IPS-11a (cell line): ENCODE data around the gene SND1.

Experiments used
- H3K4me3 ChIP-seq: one replicate; pipeline ENCODE4 v1.5.1; 2013; ENCODE audit warnings: low read depth, low read length, control low read depth

SND1 gene

DNA sequence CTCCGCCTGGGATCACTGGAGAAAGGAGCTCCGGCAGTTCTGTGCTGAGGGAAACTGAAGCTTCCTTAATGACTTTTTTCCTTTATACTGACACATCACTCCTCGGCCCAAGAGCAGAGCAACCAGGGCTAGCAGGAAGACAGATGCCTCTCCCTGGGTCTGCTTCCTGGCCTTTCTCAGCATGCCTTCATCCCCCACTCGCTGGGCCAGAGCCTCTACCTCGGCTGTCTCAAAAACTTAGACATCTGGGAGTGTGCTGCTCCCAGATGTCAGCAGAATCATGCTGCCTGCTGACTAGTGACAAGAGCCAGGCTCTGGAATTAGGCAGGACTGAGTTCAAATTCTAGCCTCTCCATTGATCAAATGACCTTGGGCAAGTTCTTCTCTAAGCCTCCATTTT lies 403.6 kb downstream of the SND1 start:
- no peak overlapping the region for H3K4me3 ChIP-seq

DNA sequence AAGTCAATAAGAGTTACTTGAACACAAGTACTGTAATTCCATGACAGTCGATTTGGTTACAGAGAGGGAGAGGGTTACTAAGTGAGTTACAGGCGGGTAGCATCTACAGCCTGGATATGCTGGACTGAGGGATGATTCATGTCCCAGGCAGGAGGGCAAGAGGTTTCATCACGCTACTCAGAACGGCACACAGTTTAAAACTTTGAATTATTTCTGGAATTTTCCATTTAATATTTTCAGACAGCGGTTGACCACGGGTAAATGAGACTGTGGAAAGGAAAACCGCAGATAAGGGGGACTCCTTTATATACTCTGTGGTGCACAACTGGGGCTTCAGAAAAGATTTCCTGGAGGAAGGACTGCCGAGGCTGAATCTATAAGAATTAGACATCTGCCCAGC lies 404.9 kb downstream of the SND1 start:
- no peak overlapping the region for H3K4me3 ChIP-seq

DNA sequence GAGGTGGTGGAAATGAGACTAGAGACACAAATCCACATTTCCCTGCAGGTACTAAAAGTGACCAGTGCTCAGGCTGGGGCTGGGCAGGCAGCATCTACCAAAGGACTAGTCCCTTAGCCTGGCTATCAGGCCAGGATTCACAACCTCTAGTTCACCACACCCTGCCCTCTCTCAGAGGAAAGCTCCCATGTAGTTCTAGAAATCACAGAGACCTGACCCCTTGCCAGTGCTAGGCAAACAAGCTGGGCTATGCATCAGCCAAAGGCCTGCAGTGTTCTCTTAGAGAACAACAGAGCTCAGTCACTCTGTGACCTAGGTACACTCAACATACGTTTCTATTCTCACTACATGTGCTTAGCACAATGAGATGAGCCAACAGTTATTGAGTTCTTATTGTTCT lies 405.9 kb downstream of the SND1 start:
- no peak overlapping the region for H3K4me3 ChIP-seq

DNA sequence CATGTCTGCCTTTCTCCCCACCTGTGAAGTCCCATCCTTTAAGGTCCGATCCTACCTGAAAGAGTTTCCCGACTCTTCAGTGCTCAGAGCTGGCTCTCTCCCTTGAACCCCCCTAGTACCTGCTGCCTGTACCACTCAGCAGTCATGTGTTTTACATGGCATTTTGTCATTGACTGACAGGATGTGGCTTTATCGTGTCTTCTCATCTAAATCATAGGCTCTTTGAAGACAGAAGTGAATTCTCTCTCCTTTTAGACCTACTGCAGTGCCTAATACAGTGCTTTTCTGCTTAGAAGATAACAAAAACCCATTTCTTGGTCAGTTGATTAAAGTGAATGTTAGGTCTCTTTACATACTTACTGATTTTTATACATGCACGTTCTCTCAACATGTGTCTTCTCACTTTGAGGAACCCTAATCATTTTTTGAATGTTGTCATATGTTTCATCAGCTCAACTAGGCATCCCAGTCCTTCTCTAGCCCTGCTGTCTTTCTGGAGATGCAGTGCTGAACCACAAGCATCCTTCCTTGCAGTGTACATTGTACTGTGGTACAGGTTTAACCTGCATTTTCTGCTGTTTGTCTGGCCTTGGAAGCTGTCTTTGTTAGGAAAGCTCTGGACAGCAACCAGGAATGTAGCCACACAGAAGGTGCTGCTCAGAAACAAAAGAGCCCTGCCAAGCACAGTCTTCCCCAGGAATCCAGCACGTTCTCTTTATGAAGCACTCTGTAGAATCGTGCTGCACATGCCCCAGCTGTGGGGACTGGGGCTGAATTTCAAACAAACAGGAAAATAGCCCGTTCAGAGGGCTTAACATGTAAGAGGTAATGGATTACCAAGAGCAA lies 407.4 kb downstream of the SND1 start:
- no peak overlapping the region for H3K4me3 ChIP-seq

DNA sequence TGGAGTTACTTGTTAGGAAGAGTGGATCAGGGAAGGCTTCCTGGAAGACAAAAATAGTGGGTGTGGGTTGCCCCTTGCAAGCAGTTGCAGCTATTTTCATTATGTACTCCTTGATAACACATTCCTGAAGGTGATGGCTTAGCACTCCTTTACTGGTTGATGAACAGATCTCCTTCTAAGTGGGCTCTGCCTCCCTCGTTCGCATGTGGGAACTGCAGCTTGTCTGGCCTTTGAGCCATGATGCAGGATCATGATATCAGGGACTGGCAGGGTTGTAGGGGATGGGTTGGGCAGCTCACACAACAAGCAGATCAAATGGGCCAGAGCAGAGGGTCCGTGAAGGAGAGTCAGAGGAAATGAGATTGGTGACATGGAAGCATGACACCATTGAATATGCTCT lies 408.0 kb downstream of the SND1 start:
- H3K4me3 ChIP-seq = no peak overlapping the region

DNA sequence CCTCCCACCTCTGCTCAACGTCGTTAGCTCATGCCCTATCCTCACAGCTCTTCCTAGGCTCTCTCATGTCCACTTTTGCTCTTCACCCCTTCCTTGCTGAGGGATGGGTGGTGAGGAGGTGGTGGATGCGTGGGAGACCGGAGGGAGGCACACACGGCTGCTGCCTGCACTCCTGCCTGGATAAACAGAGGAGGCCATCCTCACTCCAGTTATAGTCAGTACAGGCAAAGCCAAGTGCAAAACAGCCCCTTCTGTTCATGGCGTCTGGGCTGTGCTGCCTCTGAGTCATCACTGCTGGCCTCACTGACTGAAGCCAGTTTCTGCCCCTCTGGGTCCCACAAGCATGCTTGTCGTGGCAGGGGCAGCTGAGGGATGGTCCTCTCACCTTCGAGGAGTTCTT lies 411.1 kb downstream of the SND1 start:
- no peak overlapping the region for H3K4me3 ChIP-seq

DNA sequence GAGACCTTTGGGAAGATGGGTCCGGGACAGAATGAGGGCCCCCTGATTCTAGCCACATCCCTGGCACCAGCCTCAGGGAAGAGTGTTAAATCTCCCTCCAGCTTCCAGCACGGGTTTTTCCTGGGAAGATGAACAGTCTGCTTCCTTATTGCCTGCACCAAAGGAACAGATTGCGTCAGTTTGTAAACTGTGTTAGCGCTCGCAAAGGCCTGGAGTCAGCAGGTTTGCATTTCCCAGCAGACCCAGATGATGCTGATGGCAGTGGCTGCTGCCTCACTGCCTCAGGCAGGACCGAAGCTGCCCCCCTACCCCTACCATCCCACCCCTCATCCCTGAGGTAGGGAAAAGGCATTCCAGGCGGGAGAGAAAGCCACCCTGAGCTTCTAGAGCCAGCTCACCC lies 413.9 kb downstream of the SND1 start:
- H3K4me3 ChIP-seq = no peak overlapping the region

DNA sequence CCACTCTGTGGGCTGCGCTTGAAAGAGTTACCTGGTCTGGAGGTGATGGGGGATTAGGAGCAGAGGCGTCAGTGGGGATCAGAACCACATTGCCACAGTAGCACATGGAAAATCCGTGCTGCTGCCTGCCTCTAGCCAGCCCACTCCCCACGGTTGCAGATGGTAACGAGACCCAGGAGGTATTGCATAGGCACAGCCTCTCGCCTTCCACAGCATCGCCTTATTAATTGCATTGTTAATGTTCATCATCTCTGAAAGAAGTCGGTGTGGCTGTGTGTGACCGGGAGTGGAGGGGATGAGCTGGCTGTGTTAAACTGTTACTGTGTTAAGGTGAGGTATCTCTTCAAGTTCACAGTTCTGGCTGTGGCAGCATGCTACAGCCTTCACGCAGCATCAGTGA lies 414.4 kb downstream of the SND1 start:
- no peak overlapping the region for H3K4me3 ChIP-seq

DNA sequence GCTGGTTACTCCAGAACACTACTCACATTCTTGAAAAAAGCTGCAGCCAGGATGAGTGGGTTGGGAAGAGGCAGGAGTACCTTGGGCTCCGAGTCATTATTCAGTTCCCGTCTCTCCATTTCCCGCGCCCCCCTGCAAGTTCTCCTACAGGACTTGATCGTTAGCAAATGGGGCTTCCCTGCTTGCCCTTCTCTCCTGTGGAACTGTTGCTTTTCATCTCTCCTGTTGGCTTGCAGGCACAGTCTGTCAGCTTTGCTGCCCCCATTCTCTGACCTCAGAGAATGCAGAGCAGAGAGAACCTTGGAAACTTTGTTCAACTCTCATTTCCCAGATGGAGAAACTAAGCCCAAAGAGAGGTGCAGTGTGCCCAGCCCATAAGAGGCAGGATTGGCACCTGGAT lies 414.9 kb downstream of the SND1 start:
- no peak overlapping the region for H3K4me3 ChIP-seq

DNA sequence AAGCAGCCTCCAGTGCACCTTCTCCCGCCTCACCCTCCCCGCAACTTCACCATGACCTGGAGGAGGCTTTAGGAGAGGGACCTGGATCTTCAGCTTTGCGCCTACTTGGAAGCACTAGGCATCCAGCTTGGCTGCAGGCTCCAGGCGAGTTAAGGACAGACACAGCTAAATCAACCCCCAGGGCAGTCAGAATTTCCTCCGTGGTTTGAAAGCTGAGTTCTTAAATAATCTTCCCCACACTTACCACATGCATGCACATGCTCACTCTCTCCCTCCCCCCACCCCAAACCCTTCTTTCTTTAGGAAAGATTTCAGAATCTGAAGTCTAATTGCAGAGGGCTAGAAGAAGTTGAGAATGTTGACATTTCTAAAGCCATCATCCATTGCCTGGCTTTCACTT lies 416.0 kb downstream of the SND1 start:
- H3K4me3 ChIP-seq = no peak overlapping the region

DNA sequence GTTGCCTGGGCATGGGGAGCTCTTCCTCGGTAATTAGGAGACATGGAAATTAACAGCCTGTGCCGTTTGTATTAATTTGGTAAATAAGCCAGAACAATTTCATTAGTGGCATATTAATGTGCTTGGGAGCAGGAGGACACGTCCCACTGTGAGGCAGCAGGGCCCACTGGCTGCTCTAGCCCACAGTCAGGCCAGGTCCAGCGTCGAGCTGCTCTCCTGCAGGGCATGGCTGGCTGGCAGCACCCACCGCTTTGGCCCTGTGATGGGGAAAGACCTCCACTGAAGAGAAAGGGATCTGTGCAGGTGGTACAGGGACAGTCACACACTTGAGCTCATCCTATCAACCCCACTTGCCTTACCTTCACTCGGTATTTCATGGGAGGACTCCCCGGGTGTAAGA lies 416.8 kb downstream of the SND1 start:
- H3K4me3 ChIP-seq = no peak overlapping the region

DNA sequence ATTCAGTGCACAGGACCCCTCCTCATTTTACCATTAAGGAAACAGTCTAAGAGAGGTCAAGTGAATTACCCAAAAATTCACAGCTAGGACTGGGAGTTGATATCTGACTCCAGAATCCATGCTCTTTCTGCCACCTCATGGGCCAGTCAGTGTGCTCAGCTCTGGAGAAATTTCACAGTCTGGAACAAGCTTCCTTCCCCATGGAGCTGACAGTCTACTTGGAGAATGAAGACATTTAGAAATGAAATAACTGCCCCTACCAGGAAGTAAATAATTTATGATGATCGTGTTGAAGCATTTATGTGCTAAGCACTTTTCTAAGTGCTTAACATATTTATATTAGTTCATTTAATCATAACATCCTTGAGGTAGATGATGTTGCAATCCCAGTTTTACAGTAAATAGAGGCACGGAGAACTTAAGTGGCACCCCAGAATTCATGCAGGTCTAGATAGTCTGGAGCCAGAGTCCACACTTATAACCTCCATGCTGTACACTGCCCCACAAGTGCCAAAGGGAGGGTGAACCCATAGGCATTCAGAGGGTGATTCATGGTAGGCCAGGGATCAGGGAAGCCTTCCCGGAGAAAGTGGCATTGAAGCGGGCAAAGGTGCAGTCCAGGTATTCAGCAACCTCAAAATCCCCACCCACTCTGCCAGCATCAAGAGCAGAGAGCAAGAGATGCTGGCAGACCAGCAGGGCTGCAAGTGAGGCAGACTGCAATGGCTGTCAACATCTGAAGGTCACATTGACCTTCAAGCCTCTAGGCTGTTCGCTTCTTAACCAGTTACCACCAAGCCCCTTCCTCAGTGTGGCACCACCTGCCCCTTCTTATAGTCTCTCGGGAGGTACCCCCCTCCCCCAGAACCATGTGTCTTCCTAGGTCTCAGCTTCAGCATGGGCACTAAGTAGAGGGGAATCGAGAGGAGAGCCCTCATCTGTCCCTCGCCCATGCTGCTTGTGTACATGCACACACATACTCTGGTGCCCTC lies 417.7 kb downstream of the SND1 start:
- no peak overlapping the region for H3K4me3 ChIP-seq

DNA sequence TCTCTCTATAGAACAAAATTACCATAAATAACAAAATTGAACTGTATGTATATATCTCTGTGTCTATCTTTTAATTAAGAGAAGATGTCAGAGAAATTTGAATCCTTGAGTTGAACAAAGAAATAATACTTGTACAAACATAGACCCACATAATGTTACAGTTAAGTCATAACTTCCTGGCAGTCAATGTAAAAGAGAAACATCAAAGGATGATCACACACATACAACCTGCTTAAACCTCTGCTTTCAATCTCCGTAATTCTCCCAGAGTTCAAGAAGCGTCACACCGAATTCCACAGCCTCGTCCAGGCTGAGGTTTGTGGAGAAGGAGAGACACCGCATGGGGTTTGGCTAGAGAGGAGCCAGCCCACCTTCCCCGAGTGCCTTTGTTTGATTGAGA lies 419.4 kb downstream of the SND1 start:
- H3K4me3 ChIP-seq = no peak overlapping the region

DNA sequence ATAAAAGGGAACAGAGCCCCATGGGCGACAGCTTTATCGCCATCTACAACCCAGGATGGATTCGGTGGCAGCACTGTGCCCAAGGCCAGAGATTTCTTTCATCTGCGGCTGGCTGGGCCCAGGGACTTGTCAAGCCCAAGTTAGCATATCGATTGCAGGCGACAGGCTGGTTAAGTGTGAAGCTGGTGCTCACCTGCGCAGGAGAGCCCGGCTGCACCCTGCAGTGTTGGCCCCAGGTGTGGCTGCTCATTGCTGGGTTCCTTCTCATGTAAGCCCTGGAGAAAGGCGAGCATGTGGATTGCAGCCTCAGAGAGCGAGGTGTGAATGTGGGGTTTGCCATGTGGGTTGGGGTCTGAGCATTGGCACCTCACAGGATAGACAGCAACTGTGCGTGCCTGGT lies 419.8 kb downstream of the SND1 start:
- H3K4me3 ChIP-seq = no peak overlapping the region

DNA sequence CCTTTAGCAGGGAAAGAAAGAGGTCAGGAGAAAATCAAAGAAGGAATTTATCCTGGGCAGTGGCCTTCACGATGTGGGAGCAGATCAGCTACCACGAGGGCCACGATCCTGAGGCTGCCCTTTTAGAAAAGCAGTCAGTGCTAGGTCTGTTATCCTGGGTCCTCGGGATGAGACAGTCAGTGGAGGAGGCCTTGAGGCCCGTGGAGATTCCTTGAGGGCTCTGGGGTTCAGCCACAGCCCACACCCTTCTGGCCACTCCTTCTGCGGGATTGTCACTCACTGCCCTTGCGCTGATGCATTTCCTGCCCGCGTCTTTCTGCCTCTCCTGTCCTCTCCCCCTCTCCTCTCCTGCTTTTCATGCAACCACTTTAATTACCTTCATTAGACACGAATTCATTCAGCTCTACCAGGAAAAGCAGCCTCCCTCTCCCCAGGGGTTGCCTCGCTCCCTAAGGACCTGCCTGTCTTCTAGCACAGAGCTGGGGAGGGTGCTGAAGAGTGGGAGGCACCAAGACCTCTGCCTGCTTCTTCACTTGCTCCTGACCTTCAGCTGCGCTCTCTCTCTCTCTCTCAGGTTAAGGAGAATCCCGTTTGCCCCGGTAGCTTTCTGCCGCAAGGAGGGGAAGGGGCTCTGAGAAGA lies 421.8 kb downstream of the SND1 start:
- H3K4me3 ChIP-seq = no peak overlapping the region

DNA sequence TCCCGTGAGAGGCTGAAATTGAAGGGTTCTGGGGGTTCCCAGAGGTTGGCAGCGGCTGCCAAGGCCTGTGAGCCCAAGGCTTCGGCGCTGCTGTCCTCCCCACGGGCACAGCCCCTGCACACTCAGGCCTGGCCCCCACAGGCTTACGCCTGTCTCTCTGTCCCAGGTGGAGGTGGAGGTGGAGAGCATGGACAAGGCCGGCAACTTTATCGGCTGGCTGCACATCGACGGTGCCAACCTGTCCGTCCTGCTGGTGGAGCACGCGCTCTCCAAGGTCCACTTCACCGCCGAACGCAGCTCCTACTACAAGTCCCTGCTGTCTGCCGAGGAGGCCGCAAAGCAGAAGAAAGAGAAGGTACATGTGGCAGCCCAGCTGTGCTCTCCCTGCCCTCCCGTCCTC lies 422.3 kb downstream of the SND1 start:
- no peak overlapping the region for H3K4me3 ChIP-seq

DNA sequence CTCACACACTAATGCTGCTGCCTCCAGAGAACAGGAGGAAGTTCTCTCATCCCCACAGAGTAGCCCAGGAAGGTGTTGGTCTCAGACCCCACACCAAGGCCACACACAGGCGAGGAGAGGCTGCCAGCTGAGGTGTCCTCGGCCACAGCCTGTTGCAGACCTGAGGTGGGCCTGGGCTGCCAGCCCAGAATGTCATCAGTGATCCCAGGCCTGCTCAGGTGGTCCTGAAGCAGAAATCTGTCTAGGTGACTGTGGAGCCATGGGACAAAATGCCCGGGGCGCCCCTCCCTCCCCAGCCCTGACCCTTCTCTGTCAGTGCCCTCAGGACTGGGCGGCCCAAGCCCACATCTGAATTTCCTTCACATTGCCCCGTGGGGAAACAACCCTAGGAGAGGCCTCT lies 422.7 kb downstream of the SND1 start:
- no peak overlapping the region for H3K4me3 ChIP-seq

DNA sequence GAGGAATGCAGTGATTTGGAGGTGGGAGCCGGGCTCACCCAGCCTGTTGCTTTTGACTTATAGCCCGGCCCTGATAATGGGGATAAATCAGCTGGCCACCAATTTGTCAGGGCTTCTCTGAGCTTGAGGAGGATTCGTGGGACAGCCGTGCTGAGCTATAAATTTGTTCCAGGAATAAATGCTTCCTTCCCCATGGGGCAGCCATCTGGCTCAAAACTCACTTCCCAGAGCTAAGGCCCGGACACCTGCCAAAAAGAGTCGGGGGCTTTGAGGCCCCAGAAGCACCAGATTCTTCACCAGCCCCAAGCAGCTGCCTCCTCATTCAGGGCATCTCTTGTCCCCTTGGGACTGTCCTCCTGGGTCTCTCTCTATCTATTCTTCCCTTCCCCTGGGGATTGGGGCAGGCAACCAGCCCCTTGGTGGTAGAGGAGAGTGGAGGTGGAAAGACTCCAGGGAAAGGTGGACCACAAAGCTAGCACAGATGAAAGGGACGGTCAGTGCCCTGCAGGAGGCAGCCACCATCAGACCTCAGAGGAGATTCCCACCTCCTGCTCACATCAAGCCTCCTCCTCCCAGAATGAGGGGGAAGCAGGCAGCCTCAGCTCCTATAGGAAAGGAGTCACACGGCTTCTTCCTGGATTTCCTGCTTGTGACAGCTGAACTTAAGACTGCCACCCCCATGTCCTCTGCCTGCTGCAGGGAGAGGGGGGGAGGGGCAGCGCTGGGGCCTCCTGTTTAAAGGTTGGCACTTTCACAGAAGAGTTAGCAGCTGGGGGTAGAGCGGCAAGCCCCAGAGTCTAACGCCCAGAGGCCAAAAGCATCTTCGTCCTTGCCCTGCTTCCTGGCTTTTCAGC lies 423.5 kb downstream of the SND1 start:
- no peak overlapping the region for H3K4me3 ChIP-seq

DNA sequence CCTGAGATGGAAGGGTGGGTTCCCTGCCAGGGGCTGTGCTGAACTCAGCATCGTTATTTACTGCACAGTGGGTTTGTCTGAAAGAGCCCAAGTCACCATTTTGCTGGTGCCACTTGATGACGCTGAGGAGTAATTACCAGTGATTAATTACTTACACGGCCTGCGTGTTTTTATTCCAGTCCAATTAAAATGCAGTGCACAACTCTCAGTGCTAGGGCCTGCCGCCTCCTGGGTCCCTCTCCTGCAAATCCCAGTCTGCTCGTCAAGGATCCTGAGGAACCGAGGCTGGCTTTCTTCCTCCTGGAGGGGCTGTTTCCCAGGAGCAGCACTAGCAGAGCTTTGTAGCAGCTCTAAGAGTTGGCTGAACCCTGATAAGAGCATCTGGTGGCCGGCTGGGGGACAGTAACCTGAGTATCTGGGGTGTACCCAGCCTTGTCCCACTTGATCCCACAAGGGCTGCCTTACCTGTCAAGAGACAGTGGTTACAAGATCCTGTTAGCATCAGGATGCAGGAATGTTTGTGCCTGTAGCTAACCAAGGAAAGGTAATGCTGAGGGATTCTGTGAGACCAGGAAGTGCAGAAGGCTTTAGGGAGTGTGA lies 424.3 kb downstream of the SND1 start:
- H3K4me3 ChIP-seq = no peak overlapping the region

DNA sequence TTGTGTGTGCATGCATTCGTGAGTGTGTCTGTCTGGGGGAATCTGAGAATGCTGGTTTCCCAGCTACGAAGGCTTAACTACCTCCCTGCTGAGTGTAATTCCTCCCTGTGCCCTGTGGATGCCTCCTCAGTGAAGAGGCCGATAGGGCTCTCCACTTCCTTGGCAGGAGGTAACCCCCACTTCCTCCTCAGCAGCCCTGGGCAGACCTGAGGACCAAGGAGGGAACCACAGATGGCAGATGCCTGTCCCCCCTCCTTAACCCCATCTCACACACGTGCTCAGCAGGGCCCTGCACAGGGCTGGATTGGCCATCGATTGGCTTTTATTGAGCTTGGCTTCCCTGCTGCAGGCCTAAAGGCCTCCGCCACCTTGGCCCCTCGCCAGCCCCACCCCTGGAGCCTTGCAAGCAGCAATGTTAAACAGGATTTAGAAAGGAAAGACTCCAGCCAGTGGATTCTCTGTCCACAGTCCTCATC lies 424.8 kb downstream of the SND1 start:
- H3K4me3 ChIP-seq = no peak overlapping the region
